Kidney epithelial cell (primary cell): ENCODE results near the gene ADK. TPM values are rescaled to one million over a fixed set of nuclear protein-coding genes. Genes with fewer than 3 reads are reported as not detected.

Source experiments
- DNase-seq: peaks from one replicate; pipeline ENCODE4 v3.0.0-alpha.2; 2010; ENCODE audit warnings: low read depth
- H3K27me3 ChIP-seq: 2 replicates; pipeline ENCODE4 v1.6.0; 2011; ENCODE audit warnings: low read length; ENCODE audit not compliant: control insufficient read depth, insufficient read depth
- H3K36me3 ChIP-seq: 2 replicates; pipeline ENCODE4 v1.5.1; 2011; ENCODE audit warnings: low read length; ENCODE audit not compliant: control insufficient read depth, insufficient read depth
- H3K4me3 ChIP-seq: 2 replicates; pipeline ENCODE4 v1.5.1; 2011; ENCODE audit warnings: low read depth, mild to moderate bottlenecking, control low read depth, low read length
- CTCF ChIP-seq: IDR thresholded peaks from 2 replicates; pipeline ENCODE4 v1.5.1; 2011; ENCODE audit warnings: mild to moderate bottlenecking, moderate library complexity, low read length, control low read depth, inconsistent platforms; ENCODE audit not compliant: insufficient read depth, poor library complexity, severe bottlenecking
- total RNA-seq: library from RNA; depleted of rRNA; stranded (reverse); fragments of >200 nt; gene quantifications from 2 replicates; pipeline ENCODE4 v1.2.3, GENCODE V29; 2015

ADK gene
- total RNA-seq, 1 donor from 2014 or later: 43.6 TPM

DNA sequence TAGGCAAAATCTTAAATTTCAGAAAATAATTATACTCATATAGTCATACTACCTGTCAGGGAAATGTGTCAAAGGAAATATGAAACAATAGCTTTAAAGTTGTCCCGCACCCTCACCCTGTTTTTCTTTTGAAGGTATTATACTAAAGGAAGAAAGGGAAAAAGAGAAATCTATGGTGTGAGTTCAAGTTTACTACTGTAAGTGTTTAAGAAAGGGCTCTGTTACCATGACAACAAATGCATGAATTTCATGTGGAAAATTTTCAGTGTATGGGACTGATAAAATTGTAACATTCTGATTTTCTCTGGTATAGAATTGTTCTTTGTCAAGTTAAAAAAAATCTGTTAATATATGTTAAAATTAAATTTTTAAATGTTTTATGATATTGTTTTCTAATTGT, 229.8 kb downstream of the ADK start:
- no peak overlapping the region for H3K4me3 ChIP-seq
- no peaks in the 10 kb centered on the region for H3K36me3 ChIP-seq
- no peaks in the 10 kb centered on the region for H3K27me3 ChIP-seq
- DNase-seq: no peak
- no peak for TF ChIP-seq CTCF

GRCh38 chr10:74381291-74381853, 230.4 kb downstream of the ADK start:
- DNase-seq: no peak
- no peaks in the 10 kb centered on the region for H3K36me3 ChIP-seq
- no peak for TF ChIP-seq CTCF

GRCh38 chr10:74382663-74383062, 231.6 kb downstream of the ADK start:
- no peak for TF ChIP-seq CTCF
- H3K4me3 ChIP-seq: no peak overlapping the region
- H3K36me3 ChIP-seq: no peaks in the 10 kb centered on the region
- no peaks in the 10 kb centered on the region for H3K27me3 ChIP-seq
- DNase-seq: no peak

More at GRCh38 chr10:74381291-74381853, 230.4 kb downstream of the ADK start:
- Histone ChIP-seq H3K27me3 (no peaks in the 10 kb centered on the region), H3K4me3 (no peak overlapping the region)

DNA sequence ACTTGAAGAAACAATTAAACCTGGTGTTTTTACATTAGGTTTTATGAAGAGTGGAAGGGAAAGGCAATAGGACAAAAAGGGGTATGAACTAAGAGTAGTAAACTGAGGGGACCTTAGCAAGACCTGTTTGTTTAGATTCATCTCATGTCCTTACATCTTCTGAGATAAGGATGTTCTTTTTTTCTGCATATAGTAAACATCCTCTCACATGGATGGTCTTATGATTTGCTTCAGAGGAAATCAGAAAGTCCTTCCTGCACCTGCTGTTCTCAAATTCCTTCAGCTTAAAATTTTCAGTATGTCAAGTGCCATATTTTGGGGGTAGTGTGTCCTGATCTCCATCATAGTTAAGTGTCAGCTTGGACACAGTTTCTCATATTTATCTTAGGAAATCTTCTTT, 232.6 kb downstream of the ADK start:
- no peak for TF ChIP-seq CTCF
- no peak overlapping the region for H3K4me3 ChIP-seq
- no peaks in the 10 kb centered on the region for H3K36me3 ChIP-seq

GRCh38 chr10:74384615-74385183, 233.7 kb downstream of the ADK start:
- H3K4me3 ChIP-seq: no peak overlapping the region
- no peak for DNase-seq
- H3K27me3 ChIP-seq: no peaks in the 10 kb centered on the region
- no peaks in the 10 kb centered on the region for H3K36me3 ChIP-seq
- no peak for TF ChIP-seq CTCF

More for the DNA sequence above, 232.6 kb downstream of the ADK start:
- no peak for DNase-seq
- H3K27me3 ChIP-seq: no peaks in the 10 kb centered on the region

DNA sequence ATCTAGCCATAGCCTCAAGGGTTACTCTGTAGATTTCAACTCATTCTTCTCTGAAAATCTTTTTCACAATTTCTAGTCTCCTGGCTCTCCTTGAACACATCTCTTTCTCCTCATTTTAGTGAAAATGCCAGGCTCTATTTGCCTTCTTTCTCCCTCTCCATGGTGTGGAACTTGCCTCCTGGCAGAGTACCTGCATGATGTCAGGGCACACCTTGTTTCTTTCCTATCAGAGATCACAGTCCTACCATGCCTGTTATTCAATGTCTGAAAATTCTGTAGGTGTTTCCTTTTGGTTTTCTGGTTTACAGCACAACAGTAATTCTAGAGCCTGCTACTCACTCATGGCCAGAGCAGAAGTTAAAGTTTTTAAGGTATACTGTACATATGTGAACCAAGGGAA, 237.8 kb downstream of the ADK start:
- no peak for DNase-seq
- no peak for TF ChIP-seq CTCF
- Histone ChIP-seq H3K27me3 (no peaks in the 10 kb centered on the region), H3K36me3 (no peaks in the 10 kb centered on the region), H3K4me3 (no peak overlapping the region)
